ENCODE measurements around the gene RAB3B. TPM values are rescaled to one million over a fixed set of nuclear protein-coding genes. Genes with fewer than 3 reads are reported as not detected.
"Not testable (repeated sequence)": the region's sequence is repeated elsewhere in the genome, so short reads cannot be mapped to it uniquely, and the experiment has no call there.

The RAB3B gene
- total RNA-seq, 1 donor from 2014 or later = 3.4 TPM

DNA sequence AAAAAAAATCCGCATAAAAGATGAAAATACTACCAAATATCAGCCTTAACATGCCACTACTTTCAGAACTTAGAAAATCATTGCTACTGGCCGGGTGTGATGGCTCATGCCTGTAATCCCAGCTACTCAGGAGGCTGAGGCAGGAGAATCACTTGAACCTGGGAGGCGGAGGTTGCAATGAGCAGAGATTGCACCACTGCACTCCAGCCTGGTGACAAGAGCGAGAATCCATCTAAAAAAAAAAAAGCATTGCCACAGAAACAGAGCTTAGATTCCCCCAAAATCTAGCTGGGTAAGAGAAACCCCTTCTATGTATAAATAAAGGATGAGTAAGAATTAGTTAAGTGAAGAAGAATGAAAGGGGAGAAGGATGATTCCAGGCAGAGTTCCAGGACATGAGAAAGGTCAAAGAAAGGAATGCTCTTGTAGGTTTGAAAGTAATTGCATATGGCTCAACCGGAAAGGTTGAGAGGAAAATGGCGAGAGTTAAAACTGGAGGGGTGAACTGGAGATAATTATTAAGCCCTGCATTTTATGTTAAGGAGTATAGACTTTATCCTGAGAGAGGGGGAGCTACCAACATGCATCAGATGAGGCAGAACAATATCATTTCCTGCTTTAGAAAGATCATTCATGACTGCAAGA lies 92.3 kb downstream of the RAB3B start:
- no peaks in the 10 kb centered on the region for H3K27me3 ChIP-seq (ENCODE audit: control insufficient read depth, insufficient read depth, low read length)

DNA sequence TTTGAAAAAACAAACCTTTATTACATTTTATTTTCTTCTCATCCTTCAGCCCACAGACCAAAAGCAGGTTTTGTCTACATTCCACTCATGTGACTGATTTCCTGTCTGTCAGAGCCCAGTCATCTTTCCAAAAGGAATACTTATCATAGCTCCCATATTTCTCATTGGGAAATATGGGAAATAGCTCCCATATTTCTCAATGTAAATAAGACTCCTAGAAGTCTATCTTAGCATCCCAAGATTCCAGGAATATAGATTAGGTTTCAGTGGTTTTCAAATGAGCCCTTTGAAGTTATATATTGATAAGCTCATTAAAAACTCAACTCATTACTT lies 92.8 kb downstream of the RAB3B start:
- Histone ChIP-seq H3K4me3 (ENCODE audit: low read depth, low read length) (no peak overlapping the region), H3K27me3 (ENCODE audit: control insufficient read depth, insufficient read depth, low read length) (no peaks in the 10 kb centered on the region), H3K36me3 (ENCODE audit: control insufficient read depth, insufficient read depth, low read length) (no peaks in the 10 kb centered on the region)
- no peak for FAIRE-seq
- peak; percentile 95 for DNase-seq (ENCODE audit: low read depth)
- TF ChIP-seq, protein P1, sequence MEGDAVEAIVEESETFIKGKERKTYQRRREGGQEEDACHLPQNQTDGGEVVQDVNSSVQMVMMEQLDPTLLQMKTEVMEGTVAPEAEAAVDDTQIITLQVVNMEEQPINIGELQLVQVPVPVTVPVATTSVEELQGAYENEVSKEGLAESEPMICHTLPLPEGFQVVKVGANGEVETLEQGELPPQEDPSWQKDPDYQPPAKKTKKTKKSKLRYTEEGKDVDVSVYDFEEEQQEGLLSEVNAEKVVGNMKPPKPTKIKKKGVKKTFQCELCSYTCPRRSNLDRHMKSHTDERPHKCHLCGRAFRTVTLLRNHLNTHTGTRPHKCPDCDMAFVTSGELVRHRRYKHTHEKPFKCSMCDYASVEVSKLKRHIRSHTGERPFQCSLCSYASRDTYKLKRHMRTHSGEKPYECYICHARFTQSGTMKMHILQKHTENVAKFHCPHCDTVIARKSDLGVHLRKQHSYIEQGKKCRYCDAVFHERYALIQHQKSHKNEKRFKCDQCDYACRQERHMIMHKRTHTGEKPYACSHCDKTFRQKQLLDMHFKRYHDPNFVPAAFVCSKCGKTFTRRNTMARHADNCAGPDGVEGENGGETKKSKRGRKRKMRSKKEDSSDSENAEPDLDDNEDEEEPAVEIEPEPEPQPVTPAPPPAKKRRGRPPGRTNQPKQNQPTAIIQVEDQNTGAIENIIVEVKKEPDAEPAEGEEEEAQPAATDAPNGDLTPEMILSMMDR (IDR thresholded peaks at IDR 0.05; ENCODE audit: insufficient read depth, low read length, severe bottlenecking) = no peak

More for the DNA sequence above, 92.3 kb downstream of the RAB3B start:
- DNase-seq (ENCODE audit: low read depth) (peak; percentile 78), FAIRE-seq (no peak)
- Histone ChIP-seq H3K36me3 (ENCODE audit: control insufficient read depth, insufficient read depth, low read length) (no peaks in the 10 kb centered on the region), H3K4me3 (ENCODE audit: low read depth, low read length) (no peak overlapping the region)
- TF ChIP-seq, protein P1 (IDR thresholded peaks at IDR 0.05; ENCODE audit: insufficient read depth, low read length, severe bottlenecking) = no peak

DNA sequence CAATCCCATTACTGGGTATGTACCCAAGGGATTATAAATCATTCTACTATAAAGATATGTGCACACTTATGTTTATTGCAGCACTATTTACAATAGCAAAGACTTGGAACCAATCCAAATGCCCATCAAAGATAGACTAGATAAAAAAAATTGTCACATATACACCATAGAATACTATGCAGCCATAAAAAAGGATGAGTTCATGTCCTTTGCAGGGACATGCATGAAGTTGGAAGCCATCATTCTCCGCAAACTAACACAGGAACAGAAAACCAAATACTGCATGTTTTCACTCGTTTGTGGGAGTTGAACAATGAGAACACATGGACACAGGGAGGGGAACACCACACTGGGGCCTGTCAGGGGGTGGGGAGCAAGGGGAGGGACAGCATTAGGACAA lies 95.8 kb downstream of the RAB3B start:
- FAIRE-seq; DNase-seq (ENCODE audit: low read depth); H3K4me3 ChIP-seq (ENCODE audit: low read depth, low read length); H3K36me3 ChIP-seq (ENCODE audit: control insufficient read depth, insufficient read depth, low read length); H3K27me3 ChIP-seq (ENCODE audit: control insufficient read depth, insufficient read depth, low read length): not testable (repeated sequence)

DNA sequence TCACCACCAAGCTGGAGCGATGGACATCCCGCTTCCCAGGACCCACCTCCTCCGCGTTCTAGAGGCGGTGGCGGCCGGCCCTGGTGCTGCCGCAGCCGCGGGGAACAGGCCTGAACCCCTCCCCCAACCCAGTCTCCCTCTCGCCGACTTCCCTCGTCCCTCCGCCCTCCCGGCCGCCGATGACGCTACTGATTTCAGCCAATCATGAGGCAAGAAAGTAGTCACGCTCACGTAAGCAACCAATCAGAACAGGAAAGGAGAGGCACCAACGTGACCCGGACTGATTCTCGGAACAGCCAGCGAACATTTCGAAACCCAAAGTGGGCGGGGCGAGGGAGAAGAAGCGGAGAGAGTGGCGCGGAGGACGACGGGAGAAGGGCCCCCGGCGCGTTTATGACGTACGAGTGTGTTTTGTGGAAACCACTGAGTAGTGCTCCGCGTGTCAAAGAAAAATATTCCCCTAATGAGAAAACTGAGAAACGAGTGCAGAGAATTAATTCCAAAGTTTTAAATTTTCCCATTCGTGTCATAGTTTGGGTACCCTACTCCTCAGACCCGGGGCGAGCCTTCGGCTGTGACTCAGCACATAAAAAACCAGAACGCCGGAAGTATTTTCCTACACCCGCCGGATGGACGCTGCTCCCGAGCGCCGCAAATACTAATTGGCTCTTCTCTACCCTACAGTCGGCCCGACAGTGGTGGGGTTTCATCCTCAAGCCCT lies 111.7 kb downstream of the RAB3B start, which contains the start of gene NRDC:
Gene NRDC, minus strand, starts transcription at position 112 of the 721 bp plus-strand sequence. CDS start 112 bp downstream, outside the sequence.
- DNase-seq (ENCODE audit: low read depth) (peak; percentile 99), FAIRE-seq (no peak)
- peak within 1 kb of the TSS; percentile 72 for H3K4me3 ChIP-seq (ENCODE audit: low read depth, low read length)
- peaks cover 2% of the 10 kb centered on the region for H3K36me3 ChIP-seq (ENCODE audit: control insufficient read depth, insufficient read depth, low read length)
- TF ChIP-seq, protein P1 (IDR thresholded peaks at IDR 0.05; ENCODE audit: insufficient read depth, low read length, severe bottlenecking) = no peak
- no peaks in the 10 kb centered on the region for H3K27me3 ChIP-seq (ENCODE audit: control insufficient read depth, insufficient read depth, low read length)

DNA sequence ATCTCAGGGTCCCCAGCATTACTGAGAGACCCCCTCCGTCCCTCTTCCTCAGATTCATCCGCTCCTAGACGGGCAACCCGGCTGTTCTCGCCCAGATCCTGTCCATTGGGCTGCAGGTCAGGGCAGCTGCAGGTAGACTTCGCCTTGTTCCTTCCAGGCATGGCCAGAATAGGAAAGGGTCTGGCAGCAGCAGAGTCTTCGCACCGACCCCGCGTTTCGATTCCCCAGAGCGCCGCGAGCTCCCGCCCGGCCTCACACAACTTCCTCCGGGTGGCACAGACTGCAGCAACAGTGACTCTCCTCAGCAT lies 112.2 kb downstream of the RAB3B start:
- DNase-seq (ENCODE audit: low read depth) = no peak
- TF ChIP-seq, protein P1 (IDR thresholded peaks at IDR 0.05; ENCODE audit: insufficient read depth, low read length, severe bottlenecking) = no peak
- H3K4me3 ChIP-seq (ENCODE audit: low read depth, low read length) = peak overlapping the region; percentile 72
- FAIRE-seq = no peak
- H3K27me3 ChIP-seq (ENCODE audit: control insufficient read depth, insufficient read depth, low read length) = no peaks in the 10 kb centered on the region
- H3K36me3 ChIP-seq (ENCODE audit: control insufficient read depth, insufficient read depth, low read length) = peaks cover 2% of the 10 kb centered on the region

DNA sequence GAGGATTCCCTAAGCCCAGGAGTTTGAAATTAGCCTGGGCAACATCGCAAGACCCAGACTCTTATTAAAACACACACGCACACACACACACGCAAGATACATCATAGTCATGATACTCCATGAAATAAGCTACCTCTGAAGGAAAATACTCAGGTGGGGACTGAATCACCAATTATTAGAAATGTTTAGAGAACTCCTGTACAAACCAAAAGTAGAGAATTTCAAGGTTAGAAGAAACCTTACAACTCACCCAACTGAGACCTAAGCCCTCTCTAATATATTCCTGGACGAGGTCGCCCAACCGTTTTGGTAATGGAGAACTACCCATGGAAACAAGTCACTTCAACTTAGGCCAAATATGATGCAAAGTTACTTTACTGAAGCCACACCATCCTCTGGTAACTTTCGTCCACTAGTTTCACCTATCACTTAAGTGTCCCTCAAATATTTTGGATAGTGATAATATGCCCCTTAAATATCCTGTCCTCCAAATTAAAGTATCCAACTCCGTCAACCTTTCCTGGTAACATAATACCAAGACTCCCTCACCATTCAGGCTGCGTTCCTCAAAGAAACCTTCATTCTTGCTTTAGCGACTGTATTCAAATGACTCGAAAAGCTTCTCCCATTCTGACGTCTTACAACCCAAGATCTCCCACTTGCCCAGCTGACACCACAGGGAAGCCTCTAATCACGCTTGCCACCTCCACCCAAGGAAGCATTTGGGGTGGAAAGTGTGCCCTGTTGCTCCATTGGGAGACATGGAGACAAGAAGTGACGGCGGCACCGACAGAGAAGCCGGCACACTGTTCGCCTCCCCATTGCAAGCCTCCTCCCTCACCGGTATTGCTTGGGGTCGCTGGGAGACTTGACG lies 112.8 kb downstream of the RAB3B start:
- FAIRE-seq = no peak
- Histone ChIP-seq H3K27me3 (ENCODE audit: control insufficient read depth, insufficient read depth, low read length) (no peaks in the 10 kb centered on the region), H3K36me3 (ENCODE audit: control insufficient read depth, insufficient read depth, low read length) (peaks cover 2% of the 10 kb centered on the region), H3K4me3 (ENCODE audit: low read depth, low read length) (peak overlapping the region; percentile 72)
- peak; percentile 34 for DNase-seq (ENCODE audit: low read depth)
- TF ChIP-seq, protein P1 (IDR thresholded peaks at IDR 0.05; ENCODE audit: insufficient read depth, low read length, severe bottlenecking) = no peak

Measured in bronchial epithelial cell (primary cell).